Endodermal cell (in vitro differentiated cells): ENCODE results near the gene C1orf116. TPM values are rescaled to one million over a fixed set of nuclear protein-coding genes. Genes with fewer than 3 reads are reported as not detected.

Source experiments
- DNase-seq: peaks from one replicate; pipeline ENCODE4 v3.0.0-alpha.2; 2017
- H3K27ac ChIP-seq: 2 replicates; pipeline ENCODE4 v1.5.1; 2013; ENCODE audit warnings: mild to moderate bottlenecking, low read depth, low read length, moderate library complexity
- H3K27me3 ChIP-seq: 2 replicates; pipeline ENCODE4 v1.6.1; 2013; ENCODE audit warnings: mild to moderate bottlenecking, low read length, moderate library complexity; ENCODE audit not compliant: insufficient read depth, control insufficient read depth, poor library complexity, severe bottlenecking
- H3K36me3 ChIP-seq: 2 replicates; pipeline ENCODE4 v1.7.0; 2013; ENCODE audit warnings: mild to moderate bottlenecking, low read length, moderate library complexity; ENCODE audit not compliant: control insufficient read depth, insufficient read depth
- H3K4me1 ChIP-seq: one replicate; pipeline ENCODE4 v1.7.0; 2013; ENCODE audit warnings: low read length; ENCODE audit not compliant: control insufficient read depth, insufficient read depth
- H3K4me3 ChIP-seq: 2 replicates; pipeline ENCODE4 v1.5.1; 2013; ENCODE audit warnings: mild to moderate bottlenecking, low read length, moderate library complexity
- H3K9ac ChIP-seq: 2 replicates; pipeline ENCODE4 v1.6.1; 2013; ENCODE audit warnings: mild to moderate bottlenecking, low read length, moderate library complexity; ENCODE audit not compliant: poor library complexity, severe bottlenecking; ENCODE audit errors: extremely low read depth
- H3K9me3 ChIP-seq: 2 replicates; pipeline ENCODE4 v1.6.1; 2013; ENCODE audit warnings: mild to moderate bottlenecking, low read length, moderate library complexity; ENCODE audit not compliant: control insufficient read depth
- H3K27ac Mint-ChIP-seq: 2 replicates; pipeline ENCODE4 v1.8.0; 2020; ENCODE audit warnings: mixed read lengths
- H3K27me3 Mint-ChIP-seq: 2 replicates; pipeline ENCODE4 v1.8.0; 2021; ENCODE audit warnings: mild to moderate bottlenecking, mixed read lengths; ENCODE audit not compliant: insufficient read depth
- H3K36me3 Mint-ChIP-seq: 2 replicates; pipeline ENCODE4 v1.8.0; 2020; ENCODE audit warnings: low read depth, mixed read lengths
- H3K4me1 Mint-ChIP-seq: 2 replicates; pipeline ENCODE4 v1.8.0; 2020; ENCODE audit warnings: mixed read lengths
- H3K4me3 Mint-ChIP-seq: 2 replicates; pipeline ENCODE4 v1.8.0; 2020; ENCODE audit warnings: mild to moderate bottlenecking, moderate library complexity, mixed read lengths
- H3K9me3 Mint-ChIP-seq: 2 replicates; pipeline ENCODE4 v1.8.0; 2020; ENCODE audit warnings: mild to moderate bottlenecking, mixed read lengths
- WGBS, 2 experiments: methylation state at CpG; one replicate each; pipeline versions ENCODE4 v1.1.5 to v1.1.7; 2013; ENCODE audit warnings: missing lambda C conversion rate in 2 of 2, mixed read lengths in 1 of 2; ENCODE audit not compliant: insufficient coverage in 1 of 2, insufficient read length in 1 of 2; 5-methylcytosine and 5-hydroxymethylcytosine counted together
- total RNA-seq, 2 donors: library from RNA; stranded (reverse); fragmentation: NEBNext Ultra II Directional in 1 of 2; extraction: Animal tissue kit (Norgen Biotek cat#: 25700) in 1 of 2; gene quantifications; 2 replicates in 1 of 2; 3 replicates in 1 of 2; pipeline ENCODE4 v1.2.1, GENCODE V29; 2021
- TF ChIP-seq, protein P1 (sequence below): fragments of 200-600 bp; sonication (generic); conservative IDR thresholded peaks from 2 replicates; pipeline ENCODE4 v1.5.0; 2021; ENCODE audit warnings: antibody characterized with exemption, mild to moderate bottlenecking

The C1orf116 gene
- total RNA-seq, 2 donors from 2014 or later = 0.55 to 0.60 TPM

DNA sequence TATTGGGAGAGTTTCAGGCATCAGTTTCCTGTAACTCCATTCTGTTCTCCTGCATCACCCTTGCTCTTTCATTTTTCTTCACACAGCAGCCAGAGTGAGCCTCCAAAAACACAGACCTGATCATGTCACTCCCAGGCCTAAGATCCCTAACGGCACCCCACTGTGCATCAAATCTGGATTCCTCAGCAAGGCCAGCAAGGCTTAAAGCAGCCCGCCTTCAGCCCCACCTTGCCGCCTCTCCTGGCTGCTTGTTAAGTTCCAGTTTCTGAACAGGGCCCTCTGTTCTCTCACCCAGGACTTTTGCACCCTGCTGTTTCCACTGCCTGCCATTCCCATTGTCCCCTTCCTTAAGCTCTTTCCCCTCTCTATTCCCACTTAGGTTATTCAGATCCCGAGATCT, 29.3 kb downstream of the C1orf116 start:
- peak; percentile 79 for DNase-seq
- H3K27me3 ChIP-seq = no peaks in the 10 kb centered on the region
- H3K9ac ChIP-seq = no peak overlapping the region
- no peaks in the 10 kb centered on the region for H3K36me3 ChIP-seq
- H3K27me3 Mint-ChIP-seq = no peaks in the 10 kb centered on the region
- no peaks in the 10 kb centered on the region for H3K36me3 Mint-ChIP-seq
- peaks cover 5% of the 10 kb centered on the region for H3K4me1 ChIP-seq
- no peak overlapping the region for H3K4me3 Mint-ChIP-seq
- peak overlapping the region; percentile 7 for H3K27ac Mint-ChIP-seq
- no peak overlapping the region for H3K4me3 ChIP-seq
- no peak overlapping the region for H3K27ac ChIP-seq
- TF ChIP-seq, protein P1, sequence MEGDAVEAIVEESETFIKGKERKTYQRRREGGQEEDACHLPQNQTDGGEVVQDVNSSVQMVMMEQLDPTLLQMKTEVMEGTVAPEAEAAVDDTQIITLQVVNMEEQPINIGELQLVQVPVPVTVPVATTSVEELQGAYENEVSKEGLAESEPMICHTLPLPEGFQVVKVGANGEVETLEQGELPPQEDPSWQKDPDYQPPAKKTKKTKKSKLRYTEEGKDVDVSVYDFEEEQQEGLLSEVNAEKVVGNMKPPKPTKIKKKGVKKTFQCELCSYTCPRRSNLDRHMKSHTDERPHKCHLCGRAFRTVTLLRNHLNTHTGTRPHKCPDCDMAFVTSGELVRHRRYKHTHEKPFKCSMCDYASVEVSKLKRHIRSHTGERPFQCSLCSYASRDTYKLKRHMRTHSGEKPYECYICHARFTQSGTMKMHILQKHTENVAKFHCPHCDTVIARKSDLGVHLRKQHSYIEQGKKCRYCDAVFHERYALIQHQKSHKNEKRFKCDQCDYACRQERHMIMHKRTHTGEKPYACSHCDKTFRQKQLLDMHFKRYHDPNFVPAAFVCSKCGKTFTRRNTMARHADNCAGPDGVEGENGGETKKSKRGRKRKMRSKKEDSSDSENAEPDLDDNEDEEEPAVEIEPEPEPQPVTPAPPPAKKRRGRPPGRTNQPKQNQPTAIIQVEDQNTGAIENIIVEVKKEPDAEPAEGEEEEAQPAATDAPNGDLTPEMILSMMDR = no peak
- H3K9me3 Mint-ChIP-seq = no peaks in the 10 kb centered on the region
- peaks cover 15% of the 10 kb centered on the region for H3K4me1 Mint-ChIP-seq
- H3K9me3 ChIP-seq = no peaks in the 10 kb centered on the region
- 65 to 83% methylated on average over 2 to 4 of the region's 4 CpGs for WGBS, 2 experiments

DNA sequence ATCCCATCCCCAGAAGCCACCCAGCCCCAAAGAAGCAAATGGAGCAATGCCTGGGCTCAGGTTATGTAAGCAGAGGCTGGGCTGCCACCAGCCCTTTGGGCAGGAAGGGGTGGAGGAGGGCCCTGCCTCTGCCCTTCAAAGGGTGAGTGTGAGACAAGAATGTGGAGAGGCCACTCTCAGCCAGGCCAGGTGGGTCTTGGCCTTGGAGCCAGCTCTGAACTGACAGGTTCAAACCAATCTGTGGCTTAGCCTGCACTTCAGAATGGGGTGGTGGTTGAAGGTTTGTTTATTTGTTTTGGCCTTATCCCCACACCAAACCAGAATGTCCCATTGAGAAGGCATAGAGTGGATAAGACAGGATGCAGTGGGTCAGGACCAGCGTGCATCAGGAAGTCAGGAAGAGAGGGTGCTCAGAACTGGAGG, 29.8 kb downstream of the C1orf116 start:
- Histone ChIP-seq H3K4me1 (peaks cover 5% of the 10 kb centered on the region), H3K27ac (no peak overlapping the region), H3K9ac (no peak overlapping the region), H3K4me3 (no peak overlapping the region), H3K36me3 (no peaks in the 10 kb centered on the region), H3K27me3 (no peaks in the 10 kb centered on the region), H3K9me3 (no peaks in the 10 kb centered on the region)
- Mint-ChIP-seq H3K9me3 (no peaks in the 10 kb centered on the region), H3K4me3 (no peak overlapping the region), H3K27me3 (no peaks in the 10 kb centered on the region), H3K27ac (no peak overlapping the region), H3K4me1 (peaks cover 15% of the 10 kb centered on the region), H3K36me3 (no peaks in the 10 kb centered on the region)
- 88% methylated on average over 1 of the region's 1 CpG; no CpG with 5 or more reads in 1 of the 2 experiments for WGBS, 2 experiments
- TF ChIP-seq, protein P1 = no peak
- DNase-seq = peak; percentile 56

DNA sequence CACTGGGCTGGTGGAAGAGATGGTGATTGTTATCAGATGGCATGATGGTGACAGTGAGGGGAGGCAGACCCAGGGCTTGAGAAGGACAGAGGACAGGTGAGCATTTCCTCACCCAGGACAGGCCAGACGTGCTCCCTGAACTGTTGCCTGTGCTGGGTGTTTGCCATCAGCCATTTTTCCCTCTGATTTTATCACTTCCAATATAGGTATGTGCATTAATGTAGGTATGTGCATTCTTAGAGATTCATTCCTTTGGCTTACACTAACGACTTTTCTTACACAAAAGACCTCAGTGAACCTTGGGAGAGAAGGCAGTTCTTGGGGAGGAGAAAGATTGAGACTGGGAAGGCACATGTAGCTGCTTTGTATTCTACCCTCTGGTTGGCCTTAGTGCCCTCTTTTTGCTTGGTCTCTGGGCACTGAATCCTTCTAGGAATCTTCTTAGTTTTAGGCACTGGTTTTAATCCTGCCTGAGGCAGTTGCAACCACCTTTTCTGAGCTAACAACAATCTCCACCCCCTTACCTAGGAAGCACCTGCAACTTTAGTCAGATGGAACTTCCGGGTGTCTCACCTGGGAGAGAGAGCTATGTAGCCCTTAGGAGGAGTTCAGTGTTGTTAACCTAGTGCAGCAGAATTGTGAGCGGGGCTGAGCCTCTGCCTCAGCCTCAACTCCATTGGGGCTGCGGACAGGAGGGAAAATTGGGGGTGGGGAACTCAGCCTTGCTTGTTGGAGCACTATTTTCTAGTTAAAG, 30.9 kb downstream of the C1orf116 start:
- no peak overlapping the region for H3K4me3 ChIP-seq
- H3K4me3 Mint-ChIP-seq = no peak overlapping the region
- H3K4me1 Mint-ChIP-seq = peaks cover 15% of the 10 kb centered on the region
- no peaks in the 10 kb centered on the region for H3K36me3 ChIP-seq
- H3K36me3 Mint-ChIP-seq = no peaks in the 10 kb centered on the region
- no peak for DNase-seq
- H3K27ac Mint-ChIP-seq = no peak overlapping the region
- H3K9me3 ChIP-seq = no peaks in the 10 kb centered on the region
- H3K27ac ChIP-seq = no peak overlapping the region
- H3K4me1 ChIP-seq = peaks cover 5% of the 10 kb centered on the region
- H3K9me3 Mint-ChIP-seq = no peaks in the 10 kb centered on the region
- 96% methylated on average over 5 of the region's 5 CpGs; no CpG with 5 or more reads in 1 of the 2 experiments for WGBS, 2 experiments
- TF ChIP-seq, protein P1 = no peak
- no peaks in the 10 kb centered on the region for H3K27me3 Mint-ChIP-seq
- no peak overlapping the region for H3K9ac ChIP-seq
- no peaks in the 10 kb centered on the region for H3K27me3 ChIP-seq
